GM23338 (cell line): ENCODE results near the gene SLC25A4. TPM values are rescaled to one million over a fixed set of nuclear protein-coding genes. Genes with fewer than 3 reads are reported as not detected.

Experiments used
- ATAC-seq: fragments of 200-7000 bp; cut with Tn5 transposase; 3 replicates; pipeline ENCODE4 v1.9.1; 2020
- DNase-seq: peaks from one replicate; pipeline ENCODE4 v3.0.0-alpha.2; 2015; ENCODE audit warnings: low spot score
- H2AFZ ChIP-seq: fragments of 200-600 bp; sonication (generic); 2 replicates; pipeline ENCODE4 v1.8.0; 2016; ENCODE audit warnings: antibody characterized with exemption, mild to moderate bottlenecking, moderate library complexity
- H3F3A ChIP-seq: fragments of 200-600 bp; sonication (generic); replicated peaks from 2 replicates; pipeline ENCODE4 v1.8.0; 2017; ENCODE audit warnings: antibody characterized with exemption, mixed run types, low read depth
- H3K27ac ChIP-seq: fragments of 200-600 bp; sonication (generic); 2 replicates; pipeline ENCODE4 v1.6.1; 2016; ENCODE audit warnings: low read depth
- H3K27me3 ChIP-seq: fragments of 200-600 bp; sonication (generic); 2 replicates; pipeline ENCODE4 v1.8.0; 2016; ENCODE audit warnings: mild to moderate bottlenecking, mixed run types, moderate library complexity; ENCODE audit not compliant: insufficient read depth
- H3K36me3 ChIP-seq: fragments of 200-600 bp; sonication (generic); 2 replicates; pipeline ENCODE4 v1.8.0; 2016; ENCODE audit warnings: mild to moderate bottlenecking; ENCODE audit not compliant: insufficient read depth
- H3K4me1 ChIP-seq: fragments of 200-600 bp; sonication (generic); 2 replicates; pipeline ENCODE4 v1.8.0; 2016; ENCODE audit warnings: mild to moderate bottlenecking, moderate library complexity; ENCODE audit not compliant: insufficient read depth
- H3K4me2 ChIP-seq: fragments of 200-600 bp; sonication (generic); 2 replicates; pipeline ENCODE4 v1.7.1; 2017; ENCODE audit warnings: mixed run types
- H3K4me3 ChIP-seq: fragments of 200-600 bp; sonication (generic); 2 replicates; pipeline ENCODE4 v1.6.1; 2016; ENCODE audit warnings: mixed run types
- H3K79me2 ChIP-seq: fragments of 200-600 bp; sonication (generic); replicated peaks from 2 replicates; pipeline ENCODE4 v1.8.0; 2017; ENCODE audit warnings: mild to moderate bottlenecking; ENCODE audit not compliant: insufficient read depth
- H3K9me2 ChIP-seq: fragments of 200-600 bp; sonication (generic); 2 replicates; pipeline ENCODE4 v1.8.0; 2017; ENCODE audit not compliant: insufficient read depth
- H4K20me1 ChIP-seq: fragments of 200-600 bp; sonication (generic); replicated peaks from 2 replicates; pipeline ENCODE4 v1.8.0; 2017; ENCODE audit warnings: mild to moderate bottlenecking; ENCODE audit not compliant: insufficient read depth
- H3K27ac Mint-ChIP-seq: 2 replicates; pipeline ENCODE4 v1.8.0; 2020; ENCODE audit warnings: inconsistent platforms, mild to moderate bottlenecking, moderate library complexity, mixed read lengths
- H3K27me3 Mint-ChIP-seq: 3 replicates; pipeline ENCODE4 v1.8.0; 2022; ENCODE audit warnings: low read depth, mild to moderate bottlenecking, moderate library complexity, mixed read lengths, inconsistent platforms; ENCODE audit not compliant: insufficient read depth, poor library complexity
- H3K36me3 Mint-ChIP-seq: 3 replicates; pipeline ENCODE4 v1.8.0; 2021; ENCODE audit warnings: low read depth, mild to moderate bottlenecking, inconsistent platforms, moderate library complexity, mixed read lengths
- H3K4me1 Mint-ChIP-seq: 3 replicates; pipeline ENCODE4 v1.8.0; 2020; ENCODE audit warnings: mild to moderate bottlenecking, inconsistent platforms, mixed read lengths
- H3K4me3 Mint-ChIP-seq: 3 replicates; pipeline ENCODE4 v1.8.0; 2021; ENCODE audit warnings: moderate library complexity, mild to moderate bottlenecking, inconsistent platforms, mixed read lengths
- H3K9me3 Mint-ChIP-seq: 3 replicates; pipeline ENCODE4 v1.8.0; 2020; ENCODE audit warnings: moderate library complexity, mild to moderate bottlenecking, inconsistent platforms, mixed read lengths
- CTCF ChIP-seq, 2 experiments: fragments of 200-600 bp in 1 of 2; sonication (generic) in 1 of 2; conservative IDR thresholded peaks; 2 replicates each; pipeline versions ENCODE4 v1.5.1 to v1.6.1; 2016 to 2017; ENCODE audit warnings: antibody characterized with exemption in 2 of 2, low read depth in 2 of 2, mild to moderate bottlenecking in 2 of 2, moderate library complexity in 1 of 2
- ETS1 ChIP-seq: IDR thresholded peaks from 2 replicates; pipeline ENCODE4 v1.6.1; 2016; ENCODE audit warnings: antibody characterized with exemption
- EZH2 ChIP-seq: fragments of 200-600 bp; sonication (generic); IDR thresholded peaks from one replicate; pipeline ENCODE4 v1.8.0; 2017; ENCODE audit warnings: antibody characterized with exemption, mild to moderate bottlenecking, low read depth; ENCODE audit not compliant: unreplicated experiment
- JUNB ChIP-seq: IDR thresholded peaks from one replicate; pipeline ENCODE4 v1.6.1; 2016; ENCODE audit warnings: antibody characterized with exemption; ENCODE audit not compliant: unreplicated experiment
- NANOG ChIP-seq: IDR thresholded peaks from 2 replicates; pipeline ENCODE4 v1.6.1; 2016; ENCODE audit warnings: antibody characterized with exemption, borderline replicate concordance
- REST ChIP-seq: IDR thresholded peaks from one replicate; pipeline ENCODE4 v1.6.1; 2018; ENCODE audit warnings: antibody characterized with exemption; ENCODE audit not compliant: unreplicated experiment
- STAT1 ChIP-seq: IDR thresholded peaks from one replicate; pipeline ENCODE4 v1.6.1; 2016; ENCODE audit warnings: antibody characterized with exemption; ENCODE audit not compliant: unreplicated experiment
- ZNF114 ChIP-seq: fragments of 250-450 bp; sonication (Bioruptor Pico); IDR thresholded peaks from 2 replicates; pipeline ENCODE4 v1.5.0; 2020; ENCODE audit warnings: mild to moderate bottlenecking, moderate library complexity
- polyA plus RNA-seq: library from polyadenylated mRNA; unstranded; fragments of >200 nt; fragmentation: Nextera tagmentation; extraction: Ambion mirVana; gene quantifications from 2 replicates; pipeline ENCODE4 v1.2.1, GENCODE V29; 2016
- total RNA-seq: library from RNA; depleted of rRNA; stranded (reverse); fragments of >200 nt; shearing (Covaris generic); gene quantifications from 2 replicates; pipeline ENCODE4 v1.2.3, GENCODE V29; 2014

Gene SLC25A4
- total and polyA plus RNA-seq, 2 experiments from 2014 or later, result 43.6 to 66.5 TPM

- ATAC-seq, result peak; percentile 27; the same call in 2 of the 3 replicates
- no peaks in the 10 kb centered on the region for H3F3A ChIP-seq
- no peaks in the 10 kb centered on the region for H3K36me3 Mint-ChIP-seq
- H3K9me2 ChIP-seq, result no peaks in the 10 kb centered on the region
- no peak overlapping the region for H3K4me2 ChIP-seq
- H3K27me3 ChIP-seq, result no peaks in the 10 kb centered on the region
- H3K27ac ChIP-seq, result no peak overlapping the region
- H3K4me1 Mint-ChIP-seq, result peaks cover 18% of the 10 kb centered on the region
- no peaks in the 10 kb centered on the region for H3K79me2 ChIP-seq
- peak; percentile 70 for DNase-seq
- H2AFZ ChIP-seq, result no peak overlapping the region
- no peaks in the 10 kb centered on the region for H4K20me1 ChIP-seq
- TF ChIP-seq REST (no peak), CTCF (conservative IDR thresholded peaks at IDR 0.05; ENCODE audit: low read depth in 2 of 2) (peak; percentile 75 to 90), STAT1 (no peak)
- peaks cover 7% of the 10 kb centered on the region; the same call in 1 of the 2 replicates for H3K4me1 ChIP-seq
- H3K27me3 Mint-ChIP-seq, result peaks cover 5% of the 10 kb centered on the region
- no peak overlapping the region for H3K4me3 ChIP-seq
- no peaks in the 10 kb centered on the region for H3K36me3 ChIP-seq
- H3K27ac Mint-ChIP-seq, result no peak overlapping the region
- H3K4me3 Mint-ChIP-seq, result no peak overlapping the region
- no peaks in the 10 kb centered on the region for H3K9me3 Mint-ChIP-seq
Observed at GRCh38 chr4:185096032-185096653, 46.9 kb upstream of the SLC25A4 start.

- H3K36me3 ChIP-seq, result no peaks in the 10 kb centered on the region
Observed at GRCh38 chr4:185098474-185098873, 44.6 kb upstream of the SLC25A4 start.

More at GRCh38 chr4:185098474-185098873, 44.6 kb upstream of the SLC25A4 start:
- no peaks in the 10 kb centered on the region for H3K9me2 ChIP-seq
- Mint-ChIP-seq H3K36me3 (no peaks in the 10 kb centered on the region), H3K9me3 (no peaks in the 10 kb centered on the region), H3K4me1 (peaks cover 19% of the 10 kb centered on the region), H3K27ac (no peak overlapping the region), H3K4me3 (no peak overlapping the region), H3K27me3 (peaks cover 5% of the 10 kb centered on the region)
- no peaks in the 10 kb centered on the region for H3K79me2 ChIP-seq
- H4K20me1 ChIP-seq, result no peaks in the 10 kb centered on the region
- peaks cover 7% of the 10 kb centered on the region; the same call in 1 of the 2 replicates for H3K4me1 ChIP-seq
- H3K27ac ChIP-seq, result no peak overlapping the region
- no peak overlapping the region for H3K4me2 ChIP-seq
- no peaks in the 10 kb centered on the region for H3F3A ChIP-seq
- no peak for TF ChIP-seq NANOG
- TF ChIP-seq JUNB, result no peak
- TF ChIP-seq EZH2, result no peak
- no peak for TF ChIP-seq ZNF114 (CRISPR knock-in tag)
- no peak for TF ChIP-seq ETS1
- H3K4me3 ChIP-seq, result no peak overlapping the region
- no peak overlapping the region for H2AFZ ChIP-seq
- no peak for ATAC-seq
- no peak for DNase-seq
- no peaks in the 10 kb centered on the region for H3K27me3 ChIP-seq
